ENCODE results near the gene CCL19. TPM values are rescaled to one million over a fixed set of nuclear protein-coding genes. Genes with fewer than 3 reads are reported as not detected.

The CCL19 gene
- total RNA-seq, 2 experiments from 2014 or later = not detected

GRCh38 chr9:34651321-34651720 lies 39.8 kb downstream of the CCL19 start:
- Mint-ChIP-seq H3K27ac (no peak overlapping the region), H3K4me3 (no peak overlapping the region), H3K36me3 (peaks cover 21% of the 10 kb centered on the region), H3K27me3 (no peaks in the 10 kb centered on the region), H3K9me3 (no peaks in the 10 kb centered on the region), H3K4me1 (peaks cover 27% of the 10 kb centered on the region)
- POLR2A ChIA-PET = interaction anchor here (1.2 to 1.8 kb wide), 2 partner anchors 10 to 14 kb away, joined by 6 to 9 read pairs; partner anchors contain the start of genes CCL27 and SIGMAR1
- no peak for ATAC-seq (ENCODE audit: low read depth)
- DNase-seq = no peak

DNA sequence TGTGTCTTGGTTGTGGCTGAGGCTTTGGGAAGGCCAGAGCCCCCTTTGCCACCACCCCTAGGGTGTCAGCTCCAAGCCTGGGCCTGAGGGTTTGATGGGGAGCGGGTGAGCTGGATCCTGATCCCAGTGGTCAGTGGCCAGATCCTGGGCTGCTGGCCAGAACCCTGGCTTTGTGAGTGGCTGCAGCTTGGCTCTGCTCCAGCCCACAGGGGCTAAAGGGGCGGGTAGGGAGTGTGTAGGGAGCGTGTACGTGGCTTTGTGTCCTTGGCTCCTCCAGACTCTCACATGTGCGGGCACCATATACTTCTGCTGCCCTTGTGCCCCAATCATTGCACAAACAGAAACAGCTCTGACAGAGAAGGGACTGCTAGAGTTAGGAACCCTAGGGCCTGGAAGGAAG lies 40.3 kb downstream of the CCL19 start:
- peaks cover 21% of the 10 kb centered on the region for H3K36me3 Mint-ChIP-seq

GRCh38 chr9:34648673-34649072 lies 42.4 kb downstream of the CCL19 start:
- POLR2A ChIA-PET = interaction anchor here (1.3 to 5.6 kb wide), 4 partner anchors 8 to 15 kb away, joined by 3 to 117 read pairs (median 32); partner anchors contain the start of gene SIGMAR1
- H3K36me3 Mint-ChIP-seq = peaks cover 21% of the 10 kb centered on the region

More for the DNA sequence above, 40.3 kb downstream of the CCL19 start:
- Mint-ChIP-seq H3K27ac (no peak overlapping the region), H3K27me3 (no peaks in the 10 kb centered on the region), H3K4me3 (no peak overlapping the region), H3K9me3 (no peaks in the 10 kb centered on the region), H3K4me1 (peaks cover 29% of the 10 kb centered on the region)
- ATAC-seq (ENCODE audit: low read depth) (no peak), DNase-seq (no peak)
- POLR2A ChIA-PET = no interaction called here

DNA sequence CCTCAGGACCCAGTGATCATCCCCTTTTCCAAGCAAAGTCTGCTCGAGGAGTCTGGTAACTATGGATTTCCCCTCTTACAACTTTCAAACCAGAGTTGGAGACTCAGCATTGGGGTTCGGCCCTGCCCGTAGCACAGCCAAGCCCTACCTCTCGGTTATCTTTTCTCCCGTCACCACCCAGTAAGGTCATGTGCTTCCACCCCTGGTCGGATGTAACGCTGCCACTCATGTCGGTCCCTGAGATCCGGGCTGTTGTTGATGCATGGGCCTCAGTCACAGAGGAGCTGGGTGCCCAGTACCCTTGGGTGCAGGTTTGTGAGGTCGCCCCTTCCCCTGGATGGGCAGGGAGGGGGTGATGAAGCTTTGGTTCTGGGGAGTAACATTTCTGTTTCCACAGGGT lies 43.4 kb downstream of the CCL19 start:
- DNase-seq (no peak), ATAC-seq (ENCODE audit: low read depth) (no peak)
- H3K36me3 Mint-ChIP-seq = peaks cover 21% of the 10 kb centered on the region
- POLR2A ChIA-PET = interaction anchor here (1.3 to 5.6 kb wide), 7 partner anchors 9 to 30 kb away, joined by 3 to 117 read pairs (median 17); partner anchors contain the start of genes DCTN3 and SIGMAR1
- peaks cover 22% of the 10 kb centered on the region for H3K4me1 Mint-ChIP-seq
- H3K4me3 Mint-ChIP-seq = peak overlapping the region; percentile 94
- no peaks in the 10 kb centered on the region for H3K9me3 Mint-ChIP-seq
- no peaks in the 10 kb centered on the region for H3K27me3 Mint-ChIP-seq
- H3K27ac Mint-ChIP-seq = peak overlapping the region; percentile 91

More at GRCh38 chr9:34648673-34649072, 42.4 kb downstream of the CCL19 start:
- H3K9me3 Mint-ChIP-seq = no peaks in the 10 kb centered on the region
- H3K27ac Mint-ChIP-seq = no peak overlapping the region
- no peaks in the 10 kb centered on the region for H3K27me3 Mint-ChIP-seq
- DNase-seq (no peak), ATAC-seq (ENCODE audit: low read depth) (no peak)
- peaks cover 28% of the 10 kb centered on the region for H3K4me1 Mint-ChIP-seq
- no peak overlapping the region for H3K4me3 Mint-ChIP-seq

- peaks cover 17% of the 10 kb centered on the region for H3K4me1 Mint-ChIP-seq
- H3K27me3 Mint-ChIP-seq = no peaks in the 10 kb centered on the region
- POLR2A ChIA-PET = interaction anchor here (0.6 to 5.6 kb wide), 12 partner anchors 10 to 602 kb away, joined by 3 to 117 read pairs (median 4); partner anchors contain the start of genes ATOSB, DCTN3, SIGMAR1 and STOML2
- peaks cover 18% of the 10 kb centered on the region for H3K36me3 Mint-ChIP-seq
- no peaks in the 10 kb centered on the region for H3K9me3 Mint-ChIP-seq
- peak overlapping the region; percentile 94 for H3K4me3 Mint-ChIP-seq
- DNase-seq (no peak), ATAC-seq (ENCODE audit: low read depth) (no peak)
- H3K27ac Mint-ChIP-seq = peak overlapping the region; percentile 91
Observed at GRCh38 chr9:34647084-34647403, 44.0 kb downstream of the CCL19 start.

DNA sequence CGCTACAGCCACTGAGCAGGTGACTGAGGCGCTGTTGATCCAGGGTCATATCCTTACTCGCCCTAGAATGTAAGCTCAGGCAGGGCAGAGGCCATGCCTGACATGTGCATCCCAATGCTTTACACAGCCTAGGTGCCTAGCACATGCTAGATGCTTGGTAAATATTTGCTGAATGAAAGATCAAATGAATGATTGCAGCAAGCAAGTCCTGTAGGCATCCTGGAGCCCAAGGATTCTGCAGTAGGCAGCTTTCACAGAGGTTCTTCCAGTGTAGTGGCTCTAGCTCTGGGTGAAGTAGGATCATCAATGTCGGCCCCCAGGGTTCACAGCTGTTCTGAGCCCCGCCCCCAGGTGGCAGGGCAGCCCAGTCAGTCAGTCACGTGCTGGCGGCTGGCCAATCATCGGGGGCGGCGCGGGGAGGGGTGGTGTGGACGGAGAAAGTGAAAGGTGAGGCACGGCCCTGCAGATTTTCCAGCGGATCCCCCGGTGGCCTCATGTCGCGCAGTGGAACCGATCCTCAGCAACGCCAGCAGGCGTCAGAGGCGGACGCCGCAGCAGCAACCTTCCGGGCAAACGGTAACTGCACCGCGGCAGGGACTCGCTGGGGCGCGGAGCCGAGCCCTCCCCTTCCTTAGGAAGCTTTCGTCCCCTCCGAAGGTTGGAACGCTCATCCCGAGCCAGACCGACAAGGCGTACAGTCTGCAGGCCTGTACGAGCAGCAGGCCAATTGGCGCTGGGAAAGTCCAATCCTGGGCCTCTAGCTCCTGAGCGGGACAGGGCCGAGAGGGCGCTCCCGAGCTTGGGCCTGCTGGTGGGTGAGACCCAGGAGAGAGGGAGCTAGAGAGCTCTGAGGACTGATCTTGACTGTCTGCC lies 44.6 kb downstream of the CCL19 start, which contains the start of gene GALT:
TSS of gene GALT (plus strand) at position 465 of the 873 bp plus-strand sequence. CDS start at position 495, 30 bp downstream.
- POLR2A ChIA-PET = interaction anchor here (0.6 to 5.6 kb wide), 13 partner anchors 10 to 601 kb away, joined by 3 to 117 read pairs (median 4); partner anchors contain the start of genes ATOSB, DCTN3, SIGMAR1 and STOML2

GRCh38 chr9:34644766-34645314 lies 46.2 kb downstream of the CCL19 start:
- no peak for ATAC-seq (ENCODE audit: low read depth)
- POLR2A ChIA-PET = interaction anchor here (1.0 to 5.6 kb wide), 3 partner anchors 9 to 33 kb away, joined by 3 to 117 read pairs (median 4); partner anchors contain the start of gene SIGMAR1
- no peak for DNase-seq
- no peaks in the 10 kb centered on the region for H3K27me3 Mint-ChIP-seq
- H3K9me3 Mint-ChIP-seq = no peaks in the 10 kb centered on the region
- peaks cover 17% of the 10 kb centered on the region for H3K4me1 Mint-ChIP-seq
- no peak overlapping the region for H3K4me3 Mint-ChIP-seq
- no peak overlapping the region for H3K27ac Mint-ChIP-seq
- H3K36me3 Mint-ChIP-seq = peaks cover 18% of the 10 kb centered on the region

More for the DNA sequence above, 44.6 kb downstream of the CCL19 start, which contains the start of gene GALT:
- peak; percentile 84 for ATAC-seq (ENCODE audit: low read depth)
- Mint-ChIP-seq H3K36me3 (peaks cover 18% of the 10 kb centered on the region), H3K27me3 (no peaks in the 10 kb centered on the region), H3K4me3 (peak within 1 kb of the TSS; percentile 94), H3K4me1 (peaks cover 17% of the 10 kb centered on the region), H3K27ac (peak within 1 kb of the TSS; percentile 91), H3K9me3 (no peaks in the 10 kb centered on the region)
- DNase-seq = peak; percentile 98

GRCh38 chr9:34642679-34643078 lies 48.4 kb downstream of the CCL19 start:
- Mint-ChIP-seq H3K4me3 (no peak overlapping the region), H3K27ac (no peak overlapping the region), H3K36me3 (peaks cover 3% of the 10 kb centered on the region), H3K4me1 (peaks cover 18% of the 10 kb centered on the region), H3K27me3 (no peaks in the 10 kb centered on the region), H3K9me3 (no peaks in the 10 kb centered on the region)
- no peak for ATAC-seq (ENCODE audit: low read depth)
- POLR2A ChIA-PET = interaction anchor here (0.8 to 0.9 kb wide), 2 partner anchors 12 to 23 kb away, joined by 3 to 4 read pairs; no protein-coding TSS in a partner anchor
- no peak for DNase-seq

Other genes with a start within 250 kb of the CCL19 start
- 10 to 100 TPM; 11.7 to 13.4 TPM for gene FAM219A, start 232.7 kb downstream of the CCL19 start, total RNA-seq
- gene DNAI1, start 232.5 kb downstream of the CCL19 start, total RNA-seq = not detected
- not detected for gene ENHO, start 168.3 kb downstream of the CCL19 start, total RNA-seq
- gene CNTFR, start 101.6 kb downstream of the CCL19 start, total RNA-seq = not detected
- 10 to 100 TPM; 27.2 to 29.3 TPM for gene RPP25L, start 79.2 kb downstream of the CCL19 start, total RNA-seq
- 100 to 1,000 TPM; 121 to 122 TPM for gene DCTN3, start 70.8 kb downstream of the CCL19 start, total RNA-seq
- not detected for gene ARID3C, start 62.2 kb downstream of the CCL19 start, total RNA-seq
- 10 to 100 TPM; 48.8 to 55.4 TPM for gene SIGMAR1, start 53.5 kb downstream of the CCL19 start, total RNA-seq
- 100 to 1,000 TPM; 119 to 127 TPM for gene GALT, start 44.6 kb downstream of the CCL19 start, total RNA-seq
- gene IL11RA, start 39.1 kb downstream of the CCL19 start, total RNA-seq = 10 to 100 TPM; 77.0 to 79.1 TPM
- under 1 TPM in 1 of 2 experiments, not detected in 1; 0.43 TPM for gene CCL27, start 28.6 kb downstream of the CCL19 start, total RNA-seq
- gene CCL21, start 18.9 kb upstream of the CCL19 start, total RNA-seq = not detected